HUES64 (cell line): ENCODE data around the gene LANCL3.

Source experiments
- H3K27ac ChIP-seq: 2 replicates; pipeline ENCODE4 v1.7.0; 2013; ENCODE audit warnings: low read depth, low read length, inconsistent platforms
- H3K27me3 ChIP-seq: 2 replicates; pipeline ENCODE4 v1.6.1; 2013; ENCODE audit warnings: mild to moderate bottlenecking, low read length; ENCODE audit not compliant: insufficient read depth
- H3K36me3 ChIP-seq: 2 replicates; pipeline ENCODE4 v1.6.1; 2013; ENCODE audit warnings: mild to moderate bottlenecking, low read length; ENCODE audit not compliant: insufficient read depth
- H3K4me1 ChIP-seq: 2 replicates; pipeline ENCODE4 v1.6.1; 2013; ENCODE audit warnings: mild to moderate bottlenecking, low read length, moderate library complexity; ENCODE audit not compliant: insufficient read depth
- H3K4me3 ChIP-seq: 2 replicates; pipeline ENCODE4 v1.5.1; 2013; ENCODE audit warnings: mild to moderate bottlenecking, low read length, moderate library complexity
- H3K9ac ChIP-seq: 2 replicates; pipeline ENCODE4 v1.6.1; 2013; ENCODE audit warnings: mild to moderate bottlenecking, low read depth, low read length
- H3K9me3 ChIP-seq: 2 replicates; pipeline ENCODE4 v1.6.1; 2013; ENCODE audit warnings: low read depth, low read length; ENCODE audit not compliant: insufficient read depth
- WGBS: fragments of 150-250, 120-280 bp; methylation state at CpG from one replicate; pipeline ENCODE4 v1.1.7; 2013; ENCODE audit warnings: missing lambda C conversion rate; 5-methylcytosine and 5-hydroxymethylcytosine counted together

The LANCL3 gene

GRCh38 chrX:37684426-37684825, 113.0 kb downstream of the LANCL3 start:
- peaks cover 10% of the 10 kb centered on the region; the same call in 1 of the 2 replicates for H3K4me1 ChIP-seq
- H3K9me3 ChIP-seq: no peaks in the 10 kb centered on the region
- H3K4me3 ChIP-seq: no peak overlapping the region
- H3K9ac ChIP-seq: no peak overlapping the region
- no peaks in the 10 kb centered on the region for H3K36me3 ChIP-seq
- H3K27ac ChIP-seq: no peak overlapping the region
- peaks cover 13% of the 10 kb centered on the region for H3K27me3 ChIP-seq

DNA sequence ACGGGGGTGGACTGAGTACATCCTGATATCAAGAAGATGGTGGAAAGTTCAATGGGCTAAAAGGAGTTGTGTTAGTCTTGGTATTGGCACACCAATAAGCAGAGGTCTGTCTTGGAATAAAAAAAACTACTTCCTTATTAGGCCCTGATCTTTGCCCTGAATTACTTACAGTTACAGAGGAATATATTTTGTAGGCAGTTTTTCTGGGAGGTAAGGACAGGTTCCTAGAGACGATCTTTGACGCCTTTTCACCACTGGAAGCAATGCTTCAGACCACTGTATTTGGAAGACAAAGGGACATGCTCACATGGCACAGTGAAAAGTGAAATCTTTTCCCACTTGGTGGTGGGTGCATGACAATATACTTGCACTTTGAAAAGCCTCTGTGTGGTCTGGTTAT, 113.5 kb downstream of the LANCL3 start:
- WGBS: 41% methylated on average over 3 of the region's 3 CpGs
- no peak overlapping the region; the same call in 1 of the 2 replicates for H3K4me3 ChIP-seq
- H3K27me3 ChIP-seq: peaks cover 13% of the 10 kb centered on the region
- H3K9ac ChIP-seq: no peak overlapping the region
- peaks cover 10% of the 10 kb centered on the region; the same call in 1 of the 2 replicates for H3K4me1 ChIP-seq
- H3K36me3 ChIP-seq: no peaks in the 10 kb centered on the region
- no peaks in the 10 kb centered on the region for H3K9me3 ChIP-seq
- H3K27ac ChIP-seq: peak overlapping the region; percentile 37; the same call in 1 of the 2 replicates

DNA sequence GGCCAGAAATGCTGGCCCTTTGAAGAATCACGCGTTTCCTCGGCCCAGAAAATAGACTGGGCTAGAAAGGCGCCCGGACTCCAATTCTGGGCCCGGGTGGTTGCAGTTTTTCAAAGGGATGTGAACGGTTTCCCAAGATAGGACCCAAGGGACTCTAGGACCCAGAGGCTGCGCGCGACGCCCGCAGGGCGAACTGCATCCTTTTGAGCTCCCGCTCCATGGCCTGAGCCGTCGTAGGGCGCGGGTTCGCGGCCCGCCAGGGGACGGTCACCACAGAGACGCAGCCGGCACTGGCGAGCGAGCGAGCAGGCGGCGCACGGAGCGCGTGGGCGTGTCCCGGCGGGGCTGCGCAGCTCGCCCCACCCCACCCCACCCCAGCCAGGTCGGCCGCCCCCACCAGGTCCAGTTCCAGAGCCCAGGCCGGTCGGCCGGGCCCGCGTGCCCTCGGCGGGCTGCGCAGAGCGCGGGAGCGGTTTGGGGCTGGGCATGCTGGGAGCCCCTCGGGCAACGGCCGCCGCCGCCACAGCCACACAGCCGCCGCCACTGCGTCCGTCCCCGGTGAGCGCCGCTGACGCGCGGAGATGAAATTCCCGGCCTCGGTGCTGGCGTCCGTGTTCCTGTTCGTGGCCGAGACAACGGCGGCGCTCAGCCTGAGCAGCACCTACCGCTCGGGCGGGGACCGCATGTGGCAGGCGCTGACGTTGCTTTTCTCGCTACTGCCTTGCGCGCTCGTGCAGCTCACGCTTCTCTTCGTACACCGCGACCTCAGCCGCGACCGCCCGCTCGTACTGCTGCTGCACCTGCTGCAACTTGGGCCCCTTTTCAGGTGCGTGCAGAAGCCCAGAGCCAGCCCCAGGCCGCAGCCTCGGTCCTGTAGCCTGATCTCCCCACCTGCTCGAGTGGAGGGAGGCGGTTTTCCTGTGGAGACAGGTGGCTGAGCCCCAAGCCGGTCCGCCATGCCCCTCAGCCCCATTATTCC, 114.2 kb downstream of the LANCL3 start, which contains the start of gene XK:
XK (plus strand) TSS at position 411 of the 979 bp plus-strand sequence; CDS start at position 582, 171 bp downstream.
- Histone ChIP-seq H3K27me3 (peaks cover 13% of the 10 kb centered on the region), H3K36me3 (no peaks in the 10 kb centered on the region), H3K27ac (peak within 1 kb of the TSS; percentile 37; the same call in 1 of the 2 replicates), H3K4me3 (peak within 1 kb of the TSS; percentile 47), H3K4me1 (peaks cover 10% of the 10 kb centered on the region; the same call in 1 of the 2 replicates), H3K9me3 (no peaks in the 10 kb centered on the region), H3K9ac (peak within 1 kb of the TSS; percentile 57)
- 4% methylated on average over 96 of the region's 100 CpGs for WGBS

DNA sequence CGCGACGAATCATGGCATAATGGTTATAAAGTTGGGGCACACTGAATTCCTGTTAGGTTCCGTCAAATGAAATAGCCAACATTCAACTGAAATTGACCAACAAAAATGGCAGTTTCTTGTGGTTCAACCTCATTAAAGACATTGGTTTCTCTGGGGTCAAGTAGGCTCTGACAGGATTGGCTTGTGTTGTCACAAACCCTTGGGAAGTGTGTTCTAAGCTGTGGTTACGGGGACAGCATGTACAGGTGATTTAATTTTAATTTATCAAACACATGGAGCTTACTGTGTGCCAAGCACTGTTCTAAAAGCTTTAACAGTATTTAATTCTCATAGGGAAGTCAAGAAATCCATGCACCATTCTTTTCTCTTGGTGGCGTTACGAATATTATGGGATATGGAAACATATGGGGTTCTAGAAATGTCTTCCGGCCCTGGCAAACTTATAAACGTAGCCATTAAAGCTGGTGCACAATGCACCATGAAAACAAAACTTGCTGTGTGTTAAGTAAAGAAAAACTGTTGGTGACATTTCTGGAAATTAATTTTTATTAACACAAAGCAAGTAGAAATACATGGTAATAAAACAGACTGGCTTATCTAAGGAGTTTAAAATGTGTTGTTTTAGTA, 115.0 kb downstream of the LANCL3 start:
- WGBS: 81% methylated on average over 7 of the region's 9 CpGs
- Histone ChIP-seq H3K9ac (no peak overlapping the region), H3K27me3 (peaks cover 13% of the 10 kb centered on the region), H3K4me1 (peaks cover 10% of the 10 kb centered on the region; the same call in 1 of the 2 replicates), H3K36me3 (no peaks in the 10 kb centered on the region), H3K9me3 (no peaks in the 10 kb centered on the region), H3K4me3 (peak overlapping the region; percentile 47), H3K27ac (no peak overlapping the region)

DNA sequence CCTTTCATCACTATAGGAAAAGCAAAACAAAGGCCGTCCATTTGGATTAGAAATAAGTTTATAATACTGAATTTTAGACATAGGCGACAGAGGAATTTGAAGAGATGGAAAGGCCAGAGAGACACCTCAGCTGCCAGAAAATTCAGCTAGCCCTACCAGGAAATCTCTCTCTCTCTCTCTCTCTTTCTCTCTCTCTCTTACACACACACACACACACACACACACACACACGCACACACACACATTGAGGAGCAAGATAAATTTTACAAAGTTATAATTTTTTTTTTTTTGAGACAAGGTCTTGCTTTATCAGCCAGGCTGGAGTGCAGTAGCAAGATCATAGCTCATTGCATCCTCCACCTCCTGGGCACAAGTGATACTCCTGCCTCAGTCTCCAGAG, 115.5 kb downstream of the LANCL3 start:
- no peak overlapping the region for H3K4me3 ChIP-seq

GRCh38 chrX:37690119-37690518, 118.7 kb downstream of the LANCL3 start:
- Histone ChIP-seq H3K27ac (no peak overlapping the region), H3K27me3 (peaks cover 13% of the 10 kb centered on the region), H3K9ac (no peak overlapping the region), H3K4me3 (no peak overlapping the region), H3K9me3 (no peaks in the 10 kb centered on the region), H3K4me1 (no peaks in the 10 kb centered on the region), H3K36me3 (no peaks in the 10 kb centered on the region)

More for the DNA sequence above, 115.5 kb downstream of the LANCL3 start:
- H3K9ac ChIP-seq: no peak overlapping the region
- no CpG with 5 or more reads among the region's 3 CpGs for WGBS
- peaks cover 10% of the 10 kb centered on the region; the same call in 1 of the 2 replicates for H3K4me1 ChIP-seq
- no peaks in the 10 kb centered on the region for H3K36me3 ChIP-seq
- H3K27me3 ChIP-seq: peaks cover 13% of the 10 kb centered on the region
- no peaks in the 10 kb centered on the region for H3K9me3 ChIP-seq
- no peak overlapping the region for H3K27ac ChIP-seq

DNA sequence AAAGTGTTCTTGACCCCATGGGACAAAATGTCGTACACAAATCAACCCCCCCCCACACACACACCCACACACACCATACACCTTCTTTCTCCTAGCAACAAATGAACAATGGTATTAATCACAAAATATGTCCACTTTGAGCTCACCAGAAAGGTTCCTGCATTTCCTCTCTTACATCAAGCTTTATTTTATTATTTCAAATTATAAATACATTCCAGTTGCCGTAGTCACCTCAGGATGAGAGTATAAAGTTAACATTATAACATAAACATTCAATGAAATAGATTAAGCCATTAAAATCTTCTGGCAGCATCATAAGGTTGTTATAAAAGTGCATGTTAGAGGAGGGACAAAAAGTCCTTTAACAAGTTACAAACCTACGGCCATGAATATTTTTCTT, 121.5 kb downstream of the LANCL3 start:
- Histone ChIP-seq H3K27ac (no peak overlapping the region), H3K9me3 (no peaks in the 10 kb centered on the region)

GRCh38 chrX:37697169-37697760, 125.8 kb downstream of the LANCL3 start:
- H3K27me3 ChIP-seq: no peaks in the 10 kb centered on the region
- H3K27ac ChIP-seq: no peak overlapping the region
- WGBS: 80% methylated on average over 1 of the region's 1 CpG
- H3K4me1 ChIP-seq: no peaks in the 10 kb centered on the region
- H3K36me3 ChIP-seq: no peaks in the 10 kb centered on the region
- no peak overlapping the region for H3K4me3 ChIP-seq
- no peaks in the 10 kb centered on the region for H3K9me3 ChIP-seq
- H3K9ac ChIP-seq: no peak overlapping the region

More for the DNA sequence above, 121.5 kb downstream of the LANCL3 start:
- H3K4me1 ChIP-seq: no peaks in the 10 kb centered on the region
- H3K36me3 ChIP-seq: no peaks in the 10 kb centered on the region
- H3K27me3 ChIP-seq: no peaks in the 10 kb centered on the region
- WGBS: 100% methylated on average over 2 of the region's 3 CpGs
- H3K4me3 ChIP-seq: no peak overlapping the region
- no peak overlapping the region for H3K9ac ChIP-seq

- Histone ChIP-seq H3K9me3 (no peaks in the 10 kb centered on the region), H3K27ac (no peak overlapping the region), H3K36me3 (no peaks in the 10 kb centered on the region), H3K9ac (no peak overlapping the region), H3K4me1 (no peaks in the 10 kb centered on the region), H3K4me3 (no peak overlapping the region), H3K27me3 (no peaks in the 10 kb centered on the region)
- 51% methylated on average over 3 of the region's 4 CpGs for WGBS
Observed at GRCh38 chrX:37701588-37701987, 130.1 kb downstream of the LANCL3 start.

DNA sequence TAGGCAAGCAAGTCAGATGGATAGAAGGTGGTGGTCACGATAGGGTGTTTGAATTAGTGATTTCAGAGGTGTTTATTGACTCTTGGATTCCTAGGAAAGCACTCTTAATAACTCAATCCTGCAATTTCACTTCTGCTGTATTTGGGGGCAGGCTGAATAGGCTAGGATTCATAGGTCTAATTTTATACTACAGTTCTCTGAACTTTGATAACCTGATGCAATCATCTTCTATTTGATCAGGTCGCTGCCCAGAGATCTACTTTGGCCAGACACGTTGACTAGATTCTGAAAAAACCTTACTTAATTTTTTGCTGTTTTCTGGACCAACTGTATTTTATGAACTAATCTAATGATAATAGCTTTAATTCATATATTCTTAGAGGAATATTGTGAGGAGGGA, 140.5 kb downstream of the LANCL3 start:
- Histone ChIP-seq H3K4me3 (no peak overlapping the region), H3K36me3 (no peaks in the 10 kb centered on the region), H3K27me3 (no peaks in the 10 kb centered on the region), H3K9ac (no peak overlapping the region), H3K9me3 (no peaks in the 10 kb centered on the region), H3K27ac (no peak overlapping the region), H3K4me1 (no peaks in the 10 kb centered on the region)
- 100% methylated on average over 3 of the region's 3 CpGs for WGBS

- Histone ChIP-seq H3K27ac (no peak overlapping the region), H3K9ac (no peak overlapping the region), H3K4me3 (no peak overlapping the region), H3K27me3 (no peaks in the 10 kb centered on the region), H3K36me3 (no peaks in the 10 kb centered on the region), H3K9me3 (no peaks in the 10 kb centered on the region), H3K4me1 (no peaks in the 10 kb centered on the region)
- WGBS: 83% methylated on average over 2 of the region's 3 CpGs
Observed at GRCh38 chrX:37712458-37712857, 141.0 kb downstream of the LANCL3 start.
